ENCODE results near the gene DOK1.

The DOK1 gene

GRCh38 chr2:74530239-74531187, 24.0 kb upstream of the DOK1 start:
- TF ChIP-seq CTCF (IDR thresholded peaks at IDR 0.05; ENCODE audit: borderline replicate concordance, extremely low read depth, low read length, poor library complexity, severe bottlenecking): no peak
- no peak for TF ChIP-seq EZH2 (IDR thresholded peaks at IDR 0.05; ENCODE audit: borderline replicate concordance, low read depth, low read length, severe bottlenecking)
- Histone ChIP-seq H3K4me1 (ENCODE audit: insufficient read depth, low read length) (peaks cover 38% of the 10 kb centered on the region), H4K20me1 (ENCODE audit: insufficient read depth, low read length) (peaks cover 15% of the 10 kb centered on the region; the same call in 1 of the 2 replicates), H3K79me2 (ENCODE audit: insufficient read depth, low read length) (peaks cover 38% of the 10 kb centered on the region), H3K9ac (ENCODE audit: low read depth, low read length) (peak overlapping the region; percentile 75), H3K4me3 (ENCODE audit: low read depth in 1 of 2, low read length in 2 of 2) (peak overlapping the region; percentile 36 to 67), H3K36me3 (ENCODE audit: insufficient read depth, low read length) (peaks cover 68% of the 10 kb centered on the region), H3K4me2 (ENCODE audit: insufficient read depth, low read length) (peak overlapping the region; percentile 87), H3K27ac (ENCODE audit: low read length) (peak overlapping the region; percentile 91), H3K27me3 (ENCODE audit: insufficient read depth, low read length, poor library complexity) (no peaks in the 10 kb centered on the region), H2AFZ (ENCODE audit: low read depth, low read length) (peak overlapping the region; percentile 79), H3K9me3 (ENCODE audit: insufficient read depth, low read length, severe bottlenecking) (no peaks in the 10 kb centered on the region)
- DNase-seq (peak; percentile 58), ATAC-seq (ENCODE audit: insufficient read depth, low read depth) (peak; percentile 22)

DNA sequence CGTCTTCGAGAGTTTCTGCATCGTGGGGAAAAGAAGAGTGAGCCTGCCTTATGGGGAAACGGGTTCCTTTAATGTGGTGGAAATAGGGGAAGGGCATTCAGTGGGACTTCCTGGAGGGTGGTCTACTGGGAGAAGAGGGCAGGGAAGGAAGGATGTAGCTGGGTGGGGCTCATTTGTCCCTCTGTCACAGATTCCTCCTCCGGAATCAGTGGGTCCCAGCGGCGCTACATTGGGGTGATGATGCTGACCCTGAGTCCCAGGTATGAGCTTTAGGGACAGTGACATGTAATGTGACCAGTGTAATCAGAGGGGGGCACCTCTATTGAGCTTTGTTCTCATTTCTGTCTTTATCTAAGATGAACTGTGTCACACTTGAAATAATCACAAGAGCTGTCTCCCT, 22.9 kb upstream of the DOK1 start:
- H3K9me3 ChIP-seq (ENCODE audit: insufficient read depth, low read length, severe bottlenecking): no peaks in the 10 kb centered on the region
- peaks cover 57% of the 10 kb centered on the region for H3K36me3 ChIP-seq (ENCODE audit: insufficient read depth, low read length)
- H3K27me3 ChIP-seq (ENCODE audit: insufficient read depth, low read length, poor library complexity): no peaks in the 10 kb centered on the region
- no peak overlapping the region for H3K9ac ChIP-seq (ENCODE audit: low read depth, low read length)
- peaks cover 15% of the 10 kb centered on the region; the same call in 1 of the 2 replicates for H4K20me1 ChIP-seq (ENCODE audit: insufficient read depth, low read length)
- peaks cover 38% of the 10 kb centered on the region for H3K4me1 ChIP-seq (ENCODE audit: insufficient read depth, low read length)
- H3K79me2 ChIP-seq (ENCODE audit: insufficient read depth, low read length): peaks cover 38% of the 10 kb centered on the region
- ATAC-seq (ENCODE audit: insufficient read depth, low read depth) (no peak), DNase-seq (no peak)
- no peak overlapping the region for H3K27ac ChIP-seq (ENCODE audit: low read length)
- TF ChIP-seq CTCF (IDR thresholded peaks at IDR 0.05; ENCODE audit: borderline replicate concordance, extremely low read depth, low read length, poor library complexity, severe bottlenecking): no peak
- TF ChIP-seq EZH2 (IDR thresholded peaks at IDR 0.05; ENCODE audit: borderline replicate concordance, low read depth, low read length, severe bottlenecking): no peak
- H2AFZ ChIP-seq (ENCODE audit: low read depth, low read length): no peak overlapping the region
- H3K4me2 ChIP-seq (ENCODE audit: insufficient read depth, low read length): peak overlapping the region; percentile 87; the same call in 1 of the 2 replicates
- H3K4me3 ChIP-seq (ENCODE audit: low read depth in 1 of 2, low read length in 2 of 2): peak overlapping the region in 1 of 2 experiments; percentile 67; a peak in 1 of 4 replicates

DNA sequence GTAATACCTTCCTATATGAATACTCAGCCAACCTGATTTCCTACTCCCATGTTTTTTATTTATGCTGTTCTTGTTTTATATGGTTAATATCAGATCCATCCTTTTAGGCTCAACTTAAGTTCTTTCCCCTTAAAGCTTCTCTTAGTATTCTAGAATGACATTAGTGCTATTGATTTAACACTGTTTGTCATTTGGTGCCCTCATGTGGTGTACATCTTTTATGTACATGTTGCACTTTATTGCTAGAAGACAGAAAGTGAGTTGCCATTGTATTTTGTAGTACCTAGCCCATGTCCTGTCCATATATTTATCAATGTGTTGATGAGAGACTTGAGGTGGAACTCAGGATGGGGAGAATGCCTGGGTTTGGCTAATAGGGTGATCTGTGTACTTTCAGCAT, 22.3 kb upstream of the DOK1 start:
- Histone ChIP-seq H2AFZ (ENCODE audit: low read depth, low read length) (no peak overlapping the region), H3K27ac (ENCODE audit: low read length) (no peak overlapping the region), H3K9ac (ENCODE audit: low read depth, low read length) (no peak overlapping the region), H3K27me3 (ENCODE audit: insufficient read depth, low read length, poor library complexity) (no peaks in the 10 kb centered on the region), H3K9me3 (ENCODE audit: insufficient read depth, low read length, severe bottlenecking) (no peaks in the 10 kb centered on the region), H3K4me3 (ENCODE audit: low read depth in 1 of 2, low read length in 2 of 2) (no peak overlapping the region), H3K36me3 (ENCODE audit: insufficient read depth, low read length) (peaks cover 51% of the 10 kb centered on the region), H3K79me2 (ENCODE audit: insufficient read depth, low read length) (peaks cover 38% of the 10 kb centered on the region), H3K4me1 (ENCODE audit: insufficient read depth, low read length) (peaks cover 35% of the 10 kb centered on the region), H4K20me1 (ENCODE audit: insufficient read depth, low read length) (peaks cover 12% of the 10 kb centered on the region; the same call in 1 of the 2 replicates), H3K4me2 (ENCODE audit: insufficient read depth, low read length) (no peak overlapping the region)
- TF ChIP-seq EZH2 (IDR thresholded peaks at IDR 0.05; ENCODE audit: borderline replicate concordance, low read depth, low read length, severe bottlenecking): no peak
- peak; percentile 53 for TF ChIP-seq CTCF (IDR thresholded peaks at IDR 0.05; ENCODE audit: borderline replicate concordance, extremely low read depth, low read length, poor library complexity, severe bottlenecking)
- no peak for DNase-seq
- no peak for ATAC-seq (ENCODE audit: insufficient read depth, low read depth)

Data from DND-41 (cell line).